ENCODE measurements around the gene AP3S2. TPM values are rescaled to one million over a fixed set of nuclear protein-coding genes. Genes with fewer than 3 reads are reported as not detected.

The AP3S2 gene
- total and polyA plus RNA-seq, 12 donors, result 10.8 to 110 (median 60.8) TPM

DNA sequence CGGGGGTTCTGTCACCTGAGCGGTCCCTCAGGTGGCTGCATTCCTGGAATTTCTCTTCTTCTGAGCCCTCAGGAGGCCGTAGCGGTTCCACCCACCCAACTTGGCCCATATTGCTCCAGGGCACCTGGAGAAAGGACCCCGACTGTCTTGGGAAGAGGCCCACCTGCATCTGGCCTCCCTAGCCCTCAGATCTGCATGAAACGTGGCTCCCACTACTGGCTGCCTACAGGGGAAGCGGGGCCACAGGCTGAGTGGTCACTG is 69.3 kb downstream of the AP3S2 start:
- H3K4me1 ChIP-seq (replicated peaks in 1 of 2), result peaks cover 0 to 15% of the 10 kb centered on the region in 2 donors
- intact Hi-C loops (cut with DNase I), result no loop called here

DNA sequence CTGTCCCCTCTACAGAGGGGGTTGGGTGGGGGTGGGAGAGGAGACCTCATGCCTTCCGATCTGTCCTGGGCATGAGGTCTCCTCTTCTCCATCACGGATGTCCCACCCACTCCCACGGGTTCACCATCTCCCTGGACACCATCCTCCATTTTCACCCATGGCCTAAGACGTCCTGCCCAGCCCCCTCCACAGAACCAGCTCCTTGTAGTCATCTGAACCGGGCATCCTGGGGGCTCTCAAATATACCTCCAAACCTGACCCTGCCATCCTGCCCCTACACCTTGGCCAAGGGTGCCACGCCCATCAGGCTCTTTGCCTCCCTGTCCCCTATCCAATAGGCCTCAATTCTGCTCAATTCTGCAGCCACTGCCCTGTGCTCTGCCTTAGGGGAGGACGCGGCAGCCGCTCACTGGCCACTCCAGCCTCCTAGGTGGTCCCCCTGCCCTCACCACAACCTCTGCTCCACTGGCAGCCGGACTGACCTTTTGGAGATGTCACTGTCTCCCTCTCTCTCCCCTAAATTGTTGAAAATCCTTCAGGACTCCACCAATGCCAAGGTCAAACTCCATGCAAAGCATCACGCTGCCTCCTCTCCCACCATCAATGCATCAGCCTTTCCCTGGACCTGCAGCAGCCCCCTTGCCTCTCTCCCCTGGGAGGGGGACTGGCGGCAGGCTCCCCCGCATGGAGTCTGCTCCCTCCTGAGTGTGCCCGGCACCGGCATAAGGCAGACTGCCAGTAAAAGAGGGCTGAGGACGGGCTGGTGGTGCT is 69.8 kb downstream of the AP3S2 start:
- Histone ChIP-seq H3K27me3 (peaks cover 9% of the 10 kb centered on the region), H3K9me3 (replicated peaks in 1 of 3) (no peaks in the 10 kb centered on the region), H3K4me3 (no peak overlapping the region), H3K4me1 (replicated peaks in 1 of 2) (peaks cover 0 to 12% of the 10 kb centered on the region in 2 donors), H3K36me3 (replicated peaks in 1 of 2) (no peaks in the 10 kb centered on the region), H3K27ac (no peak overlapping the region)
- WGBS, 4 donors, result 76 to 84% (median 83%) methylated on average over 14 to 16 of the region's 16 CpGs
- intact Hi-C loops (cut with DNase I), result no loop called here
- TF ChIP-seq POLR2A (IDR thresholded peaks at IDR 0.05), result no peak
- TF ChIP-seq, protein P1, sequence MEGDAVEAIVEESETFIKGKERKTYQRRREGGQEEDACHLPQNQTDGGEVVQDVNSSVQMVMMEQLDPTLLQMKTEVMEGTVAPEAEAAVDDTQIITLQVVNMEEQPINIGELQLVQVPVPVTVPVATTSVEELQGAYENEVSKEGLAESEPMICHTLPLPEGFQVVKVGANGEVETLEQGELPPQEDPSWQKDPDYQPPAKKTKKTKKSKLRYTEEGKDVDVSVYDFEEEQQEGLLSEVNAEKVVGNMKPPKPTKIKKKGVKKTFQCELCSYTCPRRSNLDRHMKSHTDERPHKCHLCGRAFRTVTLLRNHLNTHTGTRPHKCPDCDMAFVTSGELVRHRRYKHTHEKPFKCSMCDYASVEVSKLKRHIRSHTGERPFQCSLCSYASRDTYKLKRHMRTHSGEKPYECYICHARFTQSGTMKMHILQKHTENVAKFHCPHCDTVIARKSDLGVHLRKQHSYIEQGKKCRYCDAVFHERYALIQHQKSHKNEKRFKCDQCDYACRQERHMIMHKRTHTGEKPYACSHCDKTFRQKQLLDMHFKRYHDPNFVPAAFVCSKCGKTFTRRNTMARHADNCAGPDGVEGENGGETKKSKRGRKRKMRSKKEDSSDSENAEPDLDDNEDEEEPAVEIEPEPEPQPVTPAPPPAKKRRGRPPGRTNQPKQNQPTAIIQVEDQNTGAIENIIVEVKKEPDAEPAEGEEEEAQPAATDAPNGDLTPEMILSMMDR (IDR thresholded peaks at IDR 0.05), result no peak
- DNase-seq, result no peak

More for the DNA sequence above, 69.3 kb downstream of the AP3S2 start:
- H3K36me3 ChIP-seq (replicated peaks in 1 of 2), result no peaks in the 10 kb centered on the region
- H3K27me3 ChIP-seq, result peaks cover 4% of the 10 kb centered on the region
- WGBS, 4 donors, result 77 to 84% (median 77%) methylated on average over 6 to 7 of the region's 7 CpGs; no CpG with 5 or more reads in 1 of the 4 donors
- TF ChIP-seq POLR2A (IDR thresholded peaks at IDR 0.05), result no peak
- TF ChIP-seq, protein P1 (IDR thresholded peaks at IDR 0.05), result no peak
- no peak for DNase-seq
- no peaks in the 10 kb centered on the region for H3K9me3 ChIP-seq (replicated peaks in 1 of 3)
- H3K27ac ChIP-seq, result no peak overlapping the region
- no peak overlapping the region for H3K4me3 ChIP-seq

DNA sequence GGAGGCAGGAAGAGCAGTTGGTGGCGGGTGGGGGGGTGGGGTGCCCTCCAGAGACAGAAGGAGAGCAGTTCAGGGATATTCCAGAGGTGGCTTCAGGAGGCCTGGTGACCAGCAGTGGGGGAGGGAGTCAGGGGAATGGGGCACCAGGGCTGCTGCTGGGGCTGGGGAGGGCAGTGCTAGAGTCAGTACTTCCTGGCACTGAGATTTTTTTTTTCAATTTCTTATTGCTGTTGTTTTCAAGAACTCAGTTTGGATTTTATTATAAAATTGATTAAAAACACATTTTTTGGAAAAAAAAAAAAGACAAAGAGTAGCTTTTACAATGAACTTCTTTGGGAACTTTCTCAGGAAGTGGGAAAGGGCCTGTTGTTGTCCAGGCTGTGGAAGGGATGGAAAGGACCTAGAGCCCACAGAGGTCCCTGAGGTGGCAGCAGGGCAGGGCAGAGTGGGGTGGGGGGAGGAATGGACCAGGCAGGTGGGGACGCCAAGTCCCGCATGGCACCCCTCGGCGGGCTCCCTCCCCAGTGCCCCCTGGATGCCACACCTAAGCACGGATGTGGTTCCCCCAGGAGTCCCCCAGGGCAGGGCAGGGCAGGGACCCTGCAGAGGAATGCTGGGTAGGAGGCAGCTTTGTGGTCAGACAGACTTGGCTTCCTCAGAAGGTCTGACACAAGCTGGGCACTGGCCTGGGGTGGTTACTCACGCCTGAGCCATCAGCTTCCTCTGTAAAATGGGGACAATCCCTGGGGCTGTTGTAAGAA is 70.7 kb downstream of the AP3S2 start:
- Histone ChIP-seq H3K27me3 (peaks cover 10% of the 10 kb centered on the region), H3K4me3 (no peak overlapping the region), H3K4me1 (replicated peaks in 1 of 2) (peaks cover 0 to 3% of the 10 kb centered on the region in 2 donors), H3K9me3 (replicated peaks in 1 of 3) (no peaks in the 10 kb centered on the region), H3K27ac (no peak overlapping the region), H3K36me3 (replicated peaks in 1 of 2) (no peaks in the 10 kb centered on the region)
- WGBS, 4 donors, result 64 to 71% (median 68%) methylated on average over 7 of the region's 7 CpGs
- intact Hi-C loops (cut with DNase I), result no loop called here
- no peak for DNase-seq
- no peak for TF ChIP-seq POLR2A (IDR thresholded peaks at IDR 0.05)
- TF ChIP-seq, protein P1 (IDR thresholded peaks at IDR 0.05), result no peak

DNA sequence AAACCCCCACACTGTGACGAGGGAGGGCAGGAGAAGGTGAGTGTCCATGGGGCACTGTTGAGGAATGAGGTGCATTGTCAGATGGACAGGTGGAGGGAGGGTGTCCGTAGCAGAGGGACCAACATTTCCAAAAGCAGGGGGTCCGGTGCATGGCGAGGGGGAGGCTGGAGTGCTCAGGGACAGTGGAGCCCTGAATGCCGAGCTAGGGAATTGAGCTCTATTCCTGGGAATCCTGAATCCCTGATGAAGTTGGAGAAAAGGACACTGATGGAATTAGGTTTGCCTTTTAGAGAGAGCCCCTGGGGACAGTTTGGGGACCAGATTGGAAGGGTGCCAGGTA is 71.2 kb downstream of the AP3S2 start:
- Histone ChIP-seq H3K4me1 (replicated peaks in 1 of 2) (no peaks in the 10 kb centered on the region), H3K27me3 (peaks cover 10% of the 10 kb centered on the region), H3K36me3 (replicated peaks in 1 of 2) (no peaks in the 10 kb centered on the region), H3K27ac (no peak overlapping the region), H3K4me3 (no peak overlapping the region), H3K9me3 (replicated peaks in 1 of 3) (no peaks in the 10 kb centered on the region)
- intact Hi-C loops (cut with DNase I), result no loop called here
- no peak for DNase-seq
- WGBS, 4 donors, result 76 to 85% (median 79%) methylated on average over 5 of the region's 5 CpGs
- no peak for TF ChIP-seq POLR2A (IDR thresholded peaks at IDR 0.05)
- TF ChIP-seq, protein P1 (IDR thresholded peaks at IDR 0.05), result no peak

Measured in adrenal gland (tissue), 12 donors.